Lung microvascular endothelial cell (primary cell): ENCODE measurements around the gene TACC2. TPM values are rescaled to one million over a fixed set of nuclear protein-coding genes. Genes with fewer than 3 reads are reported as not detected.
A peak's percentile ranks its signal among the peaks of the same experiment; 100 is the strongest.
"Not testable (repeated sequence)": the region's sequence is repeated elsewhere in the genome, so short reads cannot be mapped to it uniquely, and the experiment has no call there.

ENCODE experiments used
- DNase-seq, 2 donors: peaks; one replicate each; pipeline versions ENCODE4 v3.0.0 to v3.0.0-alpha.2; 2010; ENCODE audit warnings: low read depth in 2 of 2
- total RNA-seq: library from RNA; depleted of rRNA; stranded (reverse); fragments of >200 nt; gene quantifications from 2 replicates; pipeline ENCODE4 v1.2.1, GENCODE V29; 2014

The TACC2 gene
- total RNA-seq, 1 donor from 2014 or later: 0.60 TPM

DNA sequence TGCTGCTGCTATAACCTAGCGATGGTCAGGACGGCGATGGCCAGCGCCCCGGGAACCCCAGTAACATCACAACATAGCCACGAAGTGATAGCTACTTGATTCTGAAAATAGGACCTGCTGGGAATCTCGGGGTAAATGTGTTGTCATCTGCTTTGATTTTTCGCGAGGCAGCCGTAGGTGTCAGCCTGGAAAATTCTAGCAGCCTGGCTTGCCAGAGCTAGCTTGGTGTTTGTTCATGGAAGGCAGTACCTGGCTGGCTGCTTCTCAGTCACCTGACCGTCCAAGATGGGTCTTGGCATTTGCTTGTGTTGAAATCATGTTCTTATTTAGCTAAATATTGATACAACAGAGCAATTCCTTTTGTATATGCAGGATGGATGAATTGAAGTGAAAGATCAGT, 199.7 kb downstream of the TACC2 start:
- DNase-seq: no peak

DNA sequence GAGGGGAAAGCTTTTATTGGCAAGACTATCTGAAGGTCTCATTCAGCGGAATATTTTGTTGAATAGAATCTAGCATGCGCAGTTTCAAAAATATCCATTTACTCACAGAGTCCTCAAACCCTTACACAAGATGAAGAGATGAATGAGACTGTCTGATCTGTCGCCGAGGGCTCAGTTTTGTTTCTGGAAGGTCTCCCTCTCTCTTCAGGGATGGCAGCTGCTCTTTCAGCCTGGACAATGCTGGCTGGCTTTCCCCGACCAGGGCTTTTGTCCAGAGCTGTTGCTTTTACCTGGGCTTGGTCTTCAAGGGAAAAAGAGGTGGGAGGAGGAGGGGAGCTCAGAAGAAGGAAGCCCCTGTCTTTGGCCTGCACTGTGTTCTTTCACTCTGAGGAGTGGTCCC, 200.2 kb downstream of the TACC2 start:
- no peak for DNase-seq

DNA sequence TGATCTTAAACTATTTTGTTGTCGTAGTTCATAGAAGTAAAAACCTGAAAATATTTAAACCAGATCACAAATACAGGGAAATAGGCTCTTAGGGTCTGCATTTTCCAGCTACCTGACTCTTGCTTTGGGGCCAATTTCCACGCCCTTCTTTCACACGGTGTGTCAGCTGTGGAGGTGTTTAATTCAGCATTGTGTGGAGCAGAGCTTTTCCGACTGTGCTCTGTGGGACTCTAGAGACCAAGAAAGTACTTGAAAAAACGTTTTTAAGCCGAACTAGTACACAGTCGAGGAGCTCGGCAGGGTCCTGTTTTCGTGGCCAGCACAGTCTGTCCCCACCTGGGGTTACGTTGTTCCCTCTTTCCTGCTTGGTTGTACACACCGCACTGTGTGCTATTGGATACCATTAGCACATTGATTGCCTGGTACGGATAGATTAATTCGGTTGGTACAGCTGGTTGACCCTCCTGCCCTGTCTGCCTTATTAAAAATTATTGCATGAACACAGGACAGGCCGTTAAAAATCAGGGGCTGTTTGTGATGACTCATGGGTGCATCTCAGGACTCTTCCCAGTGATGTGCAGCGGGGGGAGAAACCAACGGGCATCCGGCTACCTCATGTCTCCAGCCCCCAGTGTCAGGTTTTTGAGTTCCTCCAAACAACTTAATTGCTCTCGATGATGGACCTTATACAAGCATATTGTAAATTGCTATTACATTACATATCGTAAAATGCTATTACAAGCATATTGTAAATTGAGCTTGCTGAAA, 201.4 kb downstream of the TACC2 start:
- DNase-seq: no peak

DNA sequence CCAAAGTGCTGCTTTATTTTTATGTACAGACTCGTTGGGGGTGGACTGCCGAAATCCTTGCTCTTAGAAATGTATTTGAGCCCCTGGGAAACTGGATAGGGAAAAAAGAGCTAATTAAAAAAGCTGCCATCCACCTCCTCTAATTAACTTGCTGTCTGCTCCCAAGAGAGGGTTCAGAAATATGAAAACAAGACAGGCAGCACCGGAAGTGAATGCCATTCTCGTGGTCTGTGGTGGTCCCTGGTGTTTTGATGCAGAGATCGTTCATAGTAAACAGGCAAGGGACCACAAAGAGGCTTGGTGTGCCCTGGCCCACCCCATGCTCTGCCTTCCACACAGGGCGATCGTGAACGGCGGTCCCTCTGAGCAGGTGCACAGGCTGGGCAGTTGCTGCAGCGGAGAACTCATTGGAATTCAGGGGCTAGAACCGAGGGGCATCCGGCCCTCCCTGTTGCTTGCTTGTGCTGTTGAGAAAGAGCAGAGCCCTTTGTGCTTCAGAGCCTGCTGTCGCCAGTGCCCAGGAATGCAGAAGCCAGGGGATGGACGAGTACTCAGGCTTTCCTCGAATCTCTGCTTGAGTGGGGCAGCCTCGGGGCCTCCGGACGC, 203.1 kb downstream of the TACC2 start:
- no peak for DNase-seq

DNA sequence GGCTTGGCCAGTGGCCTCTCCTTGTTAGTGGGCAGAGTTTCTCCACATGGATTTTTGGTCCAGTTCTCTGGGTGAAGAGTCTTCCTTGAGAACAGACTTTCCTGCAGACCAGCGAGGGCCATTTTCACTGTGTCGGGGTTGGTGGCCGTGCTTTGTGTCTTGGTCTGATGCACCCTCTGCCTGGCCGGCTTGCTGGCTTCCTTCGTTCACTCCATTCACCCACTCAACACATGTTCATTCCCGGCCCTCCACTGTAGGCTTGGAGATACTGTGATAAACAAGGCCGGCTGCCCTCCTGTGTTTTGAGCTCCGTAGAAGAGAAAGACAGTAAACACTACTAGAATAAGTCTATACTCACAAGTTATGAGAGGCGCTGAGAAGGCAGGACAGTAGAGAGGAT, 205.3 kb downstream of the TACC2 start:
- no peak for DNase-seq

DNA sequence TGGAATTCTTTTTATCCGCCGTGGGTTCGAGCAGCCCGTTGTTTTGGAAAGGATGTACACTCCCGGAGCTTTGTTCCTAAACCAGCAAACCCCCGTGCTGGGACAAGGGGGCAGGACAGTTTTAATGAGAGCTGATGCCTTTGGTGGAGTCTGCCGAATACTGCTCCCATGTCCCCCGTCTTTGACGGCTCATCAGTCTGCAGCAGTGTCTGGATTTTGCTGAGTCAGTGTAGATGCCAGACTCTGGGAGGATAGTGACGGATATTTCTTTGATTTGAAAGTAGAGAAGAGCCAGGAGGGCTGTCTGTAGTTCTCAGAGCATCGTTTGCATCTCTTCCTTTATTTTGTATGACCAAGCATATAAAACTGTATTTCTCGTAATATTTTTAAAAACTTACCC, 207.3 kb downstream of the TACC2 start:
- peak in 1 of 2 donors; percentile 48 for DNase-seq

DNA sequence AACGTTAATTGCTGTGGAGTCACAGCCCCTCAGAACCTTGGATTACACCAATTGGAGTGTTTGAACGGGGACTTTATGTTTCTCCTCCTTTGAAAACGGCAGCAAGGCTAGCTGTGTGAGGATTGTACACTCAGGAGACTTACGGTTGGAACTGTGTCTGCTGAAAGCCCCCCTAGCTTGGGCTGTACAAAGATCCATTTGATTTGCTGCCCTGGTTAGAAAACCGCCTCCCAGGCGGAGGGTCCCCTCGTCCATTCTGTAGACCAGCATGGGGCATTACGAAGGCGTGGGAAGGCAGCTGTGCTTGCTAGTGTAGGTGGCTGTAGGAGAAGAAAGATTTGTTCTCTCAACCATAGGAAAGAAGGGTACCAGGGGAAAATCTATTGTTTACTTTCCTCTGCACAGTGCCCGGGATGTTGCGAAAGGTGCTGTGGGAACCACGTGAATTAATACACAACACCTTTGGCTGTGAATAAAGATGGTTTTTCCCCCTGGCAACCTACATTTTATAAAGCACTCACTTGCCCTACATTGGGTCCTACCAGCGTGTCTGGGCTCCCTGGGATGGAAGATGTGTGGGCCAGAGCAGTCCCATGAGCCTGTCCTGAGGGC, 208.8 kb downstream of the TACC2 start:
- DNase-seq: no peak

DNA sequence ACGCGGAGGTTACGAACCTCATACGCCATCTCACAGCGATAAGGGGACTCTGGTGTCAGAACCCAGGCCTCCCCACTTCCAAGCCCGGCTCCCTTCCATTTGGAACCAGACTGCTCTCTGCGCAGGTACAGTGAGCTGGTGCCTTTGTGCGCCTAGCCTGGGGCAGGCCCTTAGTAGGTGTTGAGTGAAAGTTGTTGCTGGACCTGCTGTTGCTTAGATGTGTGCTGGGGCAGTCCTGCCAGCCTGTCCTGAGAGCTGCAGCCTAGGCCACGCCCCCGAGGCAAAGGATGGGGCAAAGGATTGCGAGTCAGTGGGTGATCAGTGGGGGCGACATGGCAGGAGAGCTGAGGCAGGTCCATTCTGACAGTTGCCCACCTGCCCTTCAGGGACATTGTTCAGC, 209.7 kb downstream of the TACC2 start:
- DNase-seq: no peak

DNA sequence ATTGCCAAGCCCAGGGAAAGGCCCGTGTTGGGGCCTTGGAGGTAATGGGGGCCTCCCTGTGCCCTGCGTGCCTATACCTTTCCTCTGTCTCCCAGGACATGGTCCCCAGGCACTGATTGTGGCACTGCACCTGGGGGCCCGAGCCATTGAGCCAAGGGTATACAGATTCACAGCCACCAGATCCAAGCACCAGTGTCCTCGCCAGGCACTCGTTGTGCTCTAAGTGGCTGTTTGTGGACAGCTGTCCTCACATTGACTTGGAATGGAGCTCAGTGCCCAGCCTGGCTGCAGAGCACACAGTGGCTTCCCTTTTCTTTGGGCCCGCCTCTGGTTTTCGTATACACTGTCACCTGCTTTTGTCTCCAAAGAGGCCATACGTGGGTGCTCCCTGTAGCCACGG, 210.1 kb downstream of the TACC2 start:
- DNase-seq: no peak

DNA sequence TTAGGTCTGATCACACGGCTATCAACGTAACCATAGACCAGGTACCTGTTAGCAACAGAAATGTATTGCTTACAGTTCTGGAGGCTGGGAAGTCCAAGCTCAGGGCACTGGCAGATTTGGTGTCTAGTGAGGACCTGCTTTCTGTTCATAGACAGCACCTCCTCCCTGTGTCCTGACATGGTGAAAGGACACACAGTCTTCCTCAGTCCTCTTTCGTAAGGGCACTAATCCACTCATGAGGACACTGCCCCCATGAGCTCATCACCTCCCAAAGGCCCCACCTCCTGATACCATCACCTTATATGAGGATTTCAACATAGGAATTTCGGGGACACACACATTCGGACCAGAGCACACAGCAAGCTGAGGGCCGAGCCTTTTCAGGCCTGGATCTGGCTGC, 210.7 kb downstream of the TACC2 start:
- no peak for DNase-seq

DNA sequence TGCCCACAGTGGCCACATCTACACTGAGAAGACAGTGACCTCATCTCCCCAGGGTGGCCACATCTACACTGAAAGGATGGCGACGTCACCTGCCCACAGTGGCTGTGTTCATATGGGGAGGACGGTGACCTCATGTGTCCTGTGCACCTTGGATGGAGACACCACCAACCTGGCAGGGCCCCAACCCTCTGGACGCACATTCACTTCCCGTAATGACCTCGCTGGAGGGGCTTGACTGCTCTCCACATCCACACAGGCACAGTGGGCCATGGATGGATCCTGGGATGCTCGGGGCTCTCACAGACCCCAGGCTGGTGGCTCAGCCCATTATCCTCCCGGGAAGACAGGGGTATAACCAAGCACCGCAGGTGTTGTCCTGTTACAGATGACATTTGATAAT, 212.4 kb downstream of the TACC2 start:
- no peak for DNase-seq

DNA sequence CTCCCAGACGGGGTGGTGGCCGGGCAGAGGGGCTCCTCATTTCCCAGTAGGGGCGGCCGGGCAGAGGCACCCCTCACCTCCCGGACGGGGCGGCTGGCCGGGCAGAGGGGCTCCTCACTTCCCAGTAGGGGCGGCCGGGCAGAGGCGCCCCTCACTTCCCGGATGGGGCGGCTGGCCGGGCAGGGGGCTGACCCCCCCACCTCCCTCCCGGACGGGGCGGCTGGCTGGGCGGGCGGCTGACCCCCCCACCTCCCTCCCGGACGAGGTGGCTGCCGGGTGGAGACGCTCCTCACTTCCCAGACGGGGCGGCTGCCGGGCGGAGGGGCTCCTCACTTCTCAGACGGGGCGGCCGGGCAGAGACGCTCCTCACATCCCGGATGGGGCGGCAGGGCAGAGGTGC, 214.2 kb downstream of the TACC2 start:
- not testable (repeated sequence) for DNase-seq

DNA sequence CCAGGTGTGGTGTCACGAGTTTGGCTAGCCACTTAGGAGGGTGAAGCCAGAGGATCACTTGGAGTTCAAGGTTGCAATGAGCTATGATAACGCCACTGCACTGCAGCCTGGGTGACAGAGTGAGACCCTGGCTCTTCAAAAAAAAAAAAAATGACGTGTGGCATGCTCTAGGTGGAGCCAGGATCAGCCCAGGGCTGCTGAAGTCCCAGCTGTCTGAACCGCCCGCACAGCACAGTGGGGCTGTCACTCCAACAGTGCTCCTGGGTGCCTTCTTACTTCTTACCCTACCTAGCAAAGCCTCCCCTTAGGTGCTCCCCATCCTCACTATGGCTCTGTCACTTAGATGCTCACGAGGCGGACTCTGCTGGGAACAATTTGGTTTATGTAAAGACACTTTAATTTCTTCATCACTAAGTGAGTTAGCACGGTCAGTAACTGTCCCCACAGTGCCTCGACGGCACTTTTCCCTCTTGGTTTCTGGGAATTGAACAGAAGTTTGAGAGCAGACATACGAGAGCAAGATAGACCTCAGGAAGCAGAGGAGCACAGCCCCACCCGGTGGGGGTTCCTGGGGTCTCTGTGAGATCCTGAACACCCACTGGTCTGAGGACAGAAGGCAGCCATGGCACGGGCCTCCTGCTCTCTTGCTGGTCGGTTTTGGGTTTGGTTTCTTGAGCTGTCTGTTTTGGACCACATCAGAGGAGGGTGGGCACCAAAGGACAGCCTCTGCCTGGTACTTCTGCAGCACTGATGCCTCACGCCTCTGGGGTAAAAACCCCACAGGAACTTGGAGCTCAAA, 215.9 kb downstream of the TACC2 start:
- DNase-seq: no peak

DNA sequence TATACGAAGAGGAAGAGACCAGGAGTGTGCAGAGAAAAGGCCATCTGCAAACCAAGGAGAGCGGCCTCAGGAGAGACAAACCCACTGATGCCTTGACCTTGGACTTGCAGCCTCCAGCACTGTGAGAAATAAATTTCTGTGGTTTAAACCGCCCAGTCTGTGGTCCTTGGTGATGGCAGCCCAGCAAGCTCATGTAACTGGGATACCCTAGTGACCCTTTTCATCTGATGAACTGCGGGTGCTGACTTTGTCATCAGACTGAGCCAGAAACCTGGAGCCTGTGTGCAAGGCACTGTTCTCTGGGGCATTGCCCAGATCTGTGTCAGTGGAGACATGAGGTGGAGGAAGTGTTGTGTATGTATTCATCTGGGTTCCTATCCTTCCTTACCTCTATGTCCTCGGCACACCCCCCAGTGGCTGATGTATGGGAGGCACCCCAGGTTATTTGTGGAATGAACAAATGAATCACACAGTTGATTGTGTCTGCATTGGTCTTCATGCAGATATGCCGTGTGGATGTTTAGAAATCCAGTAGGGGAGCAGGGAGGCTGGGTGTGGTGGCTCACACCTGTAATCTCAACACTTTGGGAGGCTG, 217.6 kb downstream of the TACC2 start:
- peak in 1 of 2 donors; percentile 23 for DNase-seq

DNA sequence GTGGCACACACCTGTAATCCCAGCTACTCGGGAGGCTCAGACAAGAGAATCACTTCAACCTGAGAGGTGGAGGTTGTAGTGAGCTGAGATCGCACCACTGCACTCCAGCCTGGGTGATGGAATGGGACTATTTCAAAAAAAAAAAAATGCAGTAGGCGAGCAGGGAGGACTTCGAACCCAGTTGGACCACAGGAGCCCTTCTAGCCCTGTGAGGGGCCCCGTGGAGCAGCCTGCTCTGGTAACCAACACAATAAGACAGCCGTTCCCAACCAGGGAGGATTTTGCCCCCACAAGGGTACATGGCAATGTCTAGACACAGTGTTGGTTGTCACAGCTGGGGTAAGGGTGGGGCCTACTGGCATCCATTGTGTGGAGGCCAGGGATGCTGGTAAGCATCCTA, 218.2 kb downstream of the TACC2 start:
- DNase-seq: no peak

DNA sequence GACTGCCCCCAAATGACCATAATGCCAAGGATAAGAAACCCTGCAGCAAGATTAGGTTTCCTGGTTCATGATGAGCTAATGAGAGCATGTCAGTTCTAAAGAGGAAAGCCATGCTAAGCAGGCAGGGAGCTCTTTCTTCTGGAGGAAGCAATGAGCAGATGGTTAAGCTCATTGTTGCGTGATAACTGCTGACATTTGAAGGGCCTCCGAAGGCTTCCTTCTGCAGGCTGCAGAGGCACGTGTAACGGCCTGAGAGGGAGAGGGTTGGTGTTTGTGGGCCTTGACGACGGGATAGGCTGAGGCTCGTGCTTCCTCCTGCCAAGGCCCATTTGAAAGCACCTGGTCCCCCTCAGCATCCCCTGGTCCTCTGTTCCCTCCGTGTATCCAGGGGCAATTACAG, 218.6 kb downstream of the TACC2 start:
- peak in 1 of 2 donors; percentile 31 for DNase-seq

DNA sequence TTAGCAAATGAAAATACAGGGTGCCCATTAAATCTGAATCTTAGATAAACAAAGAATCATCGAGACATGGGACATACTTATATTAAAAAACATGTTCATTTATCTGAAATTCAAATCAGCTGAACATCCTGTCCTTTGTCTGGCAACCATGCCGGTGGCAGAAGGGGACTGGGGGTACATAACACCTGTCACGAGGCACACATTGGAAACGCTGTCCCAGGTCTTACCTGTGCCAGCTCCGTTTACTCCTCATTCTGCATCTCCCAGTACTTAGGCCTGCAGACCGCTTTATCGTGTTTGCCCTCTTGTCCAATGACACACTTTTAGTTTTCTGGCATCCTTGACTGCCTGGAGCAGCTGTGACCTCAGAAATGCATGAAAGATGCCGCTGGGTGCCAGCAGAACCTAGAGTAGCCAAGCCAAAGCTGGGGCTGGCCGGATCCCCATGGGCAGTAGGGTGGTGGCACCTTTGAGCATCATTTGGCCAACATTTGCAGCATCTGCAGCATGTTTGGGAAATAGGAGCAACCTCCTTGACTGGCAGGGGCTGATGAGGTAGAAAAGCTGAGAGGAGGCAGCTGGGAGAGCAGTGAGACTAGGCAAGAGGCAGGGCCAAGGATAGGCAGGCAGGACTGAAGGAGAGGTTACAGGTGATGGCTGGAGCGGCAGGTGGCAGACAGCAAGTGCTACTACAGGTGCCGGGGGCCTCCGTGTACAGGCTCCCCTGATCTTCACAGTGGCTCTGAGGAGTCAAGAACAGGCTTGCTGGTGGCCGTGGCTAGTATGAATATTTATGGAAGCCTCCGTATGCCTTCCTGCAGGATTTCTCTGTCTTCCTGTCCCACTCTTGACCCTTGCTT, 219.8 kb downstream of the TACC2 start:
- no peak for DNase-seq

DNA sequence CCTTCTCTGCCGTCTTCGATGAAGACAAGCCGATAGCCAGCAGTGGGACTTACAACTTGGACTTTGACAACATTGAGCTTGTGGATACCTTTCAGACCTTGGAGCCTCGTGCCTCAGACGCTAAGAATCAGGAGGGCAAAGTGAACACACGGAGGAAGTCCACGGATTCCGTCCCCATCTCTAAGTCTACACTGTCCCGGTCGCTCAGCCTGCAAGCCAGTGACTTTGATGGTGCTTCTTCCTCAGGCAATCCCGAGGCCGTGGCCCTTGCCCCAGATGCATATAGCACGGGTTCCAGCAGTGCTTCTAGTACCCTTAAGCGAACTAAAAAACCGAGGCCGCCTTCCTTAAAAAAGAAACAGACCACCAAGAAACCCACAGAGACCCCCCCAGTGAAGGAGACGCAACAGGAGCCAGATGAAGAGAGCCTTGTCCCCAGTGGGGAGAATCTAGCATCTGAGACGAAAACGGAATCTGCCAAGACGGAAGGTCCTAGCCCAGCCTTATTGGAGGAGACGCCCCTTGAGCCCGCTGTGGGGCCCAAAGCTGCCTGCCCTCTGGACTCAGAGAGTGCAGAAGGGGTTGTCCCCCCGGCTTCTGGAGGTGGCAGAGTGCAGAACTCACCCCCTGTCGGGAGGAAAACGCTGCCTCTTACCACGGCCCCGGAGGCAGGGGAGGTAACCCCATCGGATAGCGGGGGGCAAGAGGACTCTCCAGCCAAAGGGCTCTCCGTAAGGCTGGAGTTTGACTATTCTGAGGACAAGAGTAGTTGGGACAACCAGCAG, 221.7 kb downstream of the TACC2 start:
- DNase-seq: no peak

DNA sequence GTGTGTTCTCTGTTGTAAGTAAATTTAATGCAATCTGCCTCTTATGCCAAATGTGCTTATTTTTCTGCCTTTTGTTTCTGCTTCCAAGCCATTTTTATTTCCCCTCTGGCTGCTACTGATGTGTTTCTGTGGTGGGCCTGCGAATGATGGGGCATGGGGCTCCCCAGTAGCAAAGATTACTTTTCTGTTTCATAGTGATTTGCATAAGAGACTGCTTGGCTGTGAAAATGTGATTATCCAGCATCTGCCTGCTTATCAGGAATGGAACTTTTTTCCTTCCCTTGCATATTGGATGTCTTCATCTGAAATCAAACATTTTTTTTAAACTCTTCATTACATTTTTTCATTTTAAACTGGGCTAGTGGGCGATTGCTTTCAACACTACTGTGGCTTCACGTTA, 224.4 kb downstream of the TACC2 start:
- no peak for DNase-seq

DNA sequence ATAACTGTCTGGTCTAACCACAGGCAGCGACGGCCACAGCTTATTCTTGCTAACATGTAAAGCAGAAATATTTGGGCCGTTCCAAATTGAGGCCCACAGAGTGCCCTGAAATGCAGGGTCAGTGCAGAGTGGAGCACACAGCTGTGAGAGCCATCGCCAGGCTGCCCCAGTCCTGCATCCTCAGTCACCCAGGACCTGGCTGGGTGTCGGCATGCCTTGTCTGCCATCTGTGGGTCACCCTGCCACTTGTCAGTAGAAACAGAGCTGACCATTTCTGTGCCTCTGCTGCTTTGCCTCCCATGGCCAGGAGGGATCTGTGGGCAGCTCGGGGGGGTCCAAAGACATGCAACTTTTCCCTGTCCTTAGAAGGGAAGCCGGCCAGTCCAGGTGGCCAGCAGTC, 224.8 kb downstream of the TACC2 start:
- DNase-seq: no peak
